GM13976 (cell line): ENCODE results near the gene ZNF581.

Experiments
- DNase-seq: peaks from one replicate; pipeline ENCODE4 v3.0.0; 2012; ENCODE audit warnings: low spot score
- CTCF ChIP-seq: IDR thresholded peaks from 2 replicates; pipeline ENCODE4 v1.5.1; 2012; ENCODE audit warnings: borderline replicate concordance, mild to moderate bottlenecking; ENCODE audit not compliant: insufficient read depth; ENCODE audit errors: extremely low read depth, missing control alignments, control extremely low read depth
- in situ Hi-C: fragments of 300-500 bp; cut with MboI; formaldehyde crosslinking; loops from one replicate; pipeline ENCODE4 v1.12.0; 2022; ENCODE audit warnings: low sequenced_read_pairs, mixed read lengths, inconsistent platforms; ENCODE audit not compliant: unreplicated experiment

ZNF581 gene

GRCh38 chr19:55632463-55632834, 11.0 kb upstream of the ZNF581 start:
- DNase-seq: peak; percentile 71
- peak; percentile 73 for TF ChIP-seq CTCF
- in situ Hi-C loops: no loop called here

GRCh38 chr19:55633861-55634260, 9.6 kb upstream of the ZNF581 start:
- DNase-seq: no peak
- in situ Hi-C loops: no loop called here
- TF ChIP-seq CTCF: no peak

- no peak for TF ChIP-seq CTCF
- in situ Hi-C loops: no loop called here
- DNase-seq: no peak
Observed at GRCh38 chr19:55635334-55635717, 8.1 kb upstream of the ZNF581 start.

GRCh38 chr19:55635856-55636440, 7.5 kb upstream of the ZNF581 start:
- in situ Hi-C loops: no loop called here
- DNase-seq: no peak

GRCh38 chr19:55636723-55637122, 6.7 kb upstream of the ZNF581 start:
- TF ChIP-seq CTCF: no peak
- in situ Hi-C loops: no loop called here
- no peak for DNase-seq

More at GRCh38 chr19:55635856-55636440, 7.5 kb upstream of the ZNF581 start:
- no peak for TF ChIP-seq CTCF

GRCh38 chr19:55637534-55637933, 5.9 kb upstream of the ZNF581 start:
- no peak for DNase-seq
- TF ChIP-seq CTCF: no peak
- in situ Hi-C loops: no loop called here
